ENCODE data around the gene PPP2R3A.
"Not testable (repeated sequence)": the region's sequence is repeated elsewhere in the genome, so short reads cannot be mapped to it uniquely, and the experiment has no call there.

PPP2R3A gene

DNA sequence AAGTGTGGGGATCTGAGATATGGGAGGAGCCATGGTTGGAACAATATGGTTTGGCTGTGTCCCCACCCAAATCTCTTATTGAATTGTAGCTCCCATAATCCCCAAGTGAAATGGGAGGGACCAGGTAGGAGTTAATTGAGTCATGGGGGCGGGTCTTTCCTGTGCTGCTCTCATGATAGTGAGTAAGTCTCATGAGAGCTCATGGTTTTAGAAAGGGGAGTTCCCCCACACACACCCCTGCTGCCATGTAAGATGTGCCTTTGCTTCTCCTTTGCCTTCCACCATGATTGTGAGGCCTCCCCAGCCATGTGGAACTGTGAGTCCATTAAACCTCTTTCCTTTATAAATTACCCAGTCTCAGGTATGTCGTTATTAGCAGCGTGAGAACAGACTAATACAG, 119.5 kb downstream of the PPP2R3A start:
- not testable (repeated sequence) for H3K4me3 ChIP-seq (ENCODE audit: low read depth, low read length); H2AFZ ChIP-seq (ENCODE audit: low read length, unreplicated experiment); H3K27me3 ChIP-seq (ENCODE audit: insufficient read depth, low read length); H3K27ac ChIP-seq (ENCODE audit: low read depth, low read length); H3K4me1 ChIP-seq (ENCODE audit: control insufficient read depth, insufficient read depth, low read length, unreplicated experiment); H3K79me2 ChIP-seq (ENCODE audit: control insufficient read depth, insufficient read depth, low read length, unreplicated experiment)
- H3K36me3 ChIP-seq (ENCODE audit: insufficient read depth, low read length), result peaks cover 19% of the 10 kb centered on the region; the same call in 1 of the 2 replicates

DNA sequence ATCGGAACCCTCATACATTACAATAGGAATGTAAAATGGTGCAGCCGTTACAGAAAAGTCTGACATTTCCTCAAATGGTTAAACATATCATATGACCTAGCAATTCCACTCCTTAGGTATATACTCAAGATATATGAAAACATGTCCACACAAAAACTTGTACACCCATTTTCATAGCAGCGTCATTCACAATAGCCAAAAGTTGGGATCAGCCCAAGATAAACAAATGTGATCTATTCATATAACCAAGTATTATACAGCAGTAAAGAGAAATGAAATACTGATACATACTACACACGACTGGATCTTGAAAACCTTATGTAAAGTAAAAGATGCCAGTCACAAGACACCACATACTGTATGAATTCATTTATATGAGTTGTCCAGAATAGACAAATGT, 128.2 kb downstream of the PPP2R3A start:
- H3K4me3 ChIP-seq (ENCODE audit: low read depth, low read length), result no peak overlapping the region
- no peak overlapping the region for H2AFZ ChIP-seq (ENCODE audit: low read length, unreplicated experiment)
- H3K79me2 ChIP-seq (ENCODE audit: control insufficient read depth, insufficient read depth, low read length, unreplicated experiment), result no peaks in the 10 kb centered on the region
- no peaks in the 10 kb centered on the region for H3K27me3 ChIP-seq (ENCODE audit: insufficient read depth, low read length)
- H3K36me3 ChIP-seq (ENCODE audit: insufficient read depth, low read length), result peaks cover 26% of the 10 kb centered on the region
- H3K27ac ChIP-seq (ENCODE audit: low read depth, low read length), result no peak overlapping the region
- no peaks in the 10 kb centered on the region for H3K4me1 ChIP-seq (ENCODE audit: control insufficient read depth, insufficient read depth, low read length, unreplicated experiment)

DNA sequence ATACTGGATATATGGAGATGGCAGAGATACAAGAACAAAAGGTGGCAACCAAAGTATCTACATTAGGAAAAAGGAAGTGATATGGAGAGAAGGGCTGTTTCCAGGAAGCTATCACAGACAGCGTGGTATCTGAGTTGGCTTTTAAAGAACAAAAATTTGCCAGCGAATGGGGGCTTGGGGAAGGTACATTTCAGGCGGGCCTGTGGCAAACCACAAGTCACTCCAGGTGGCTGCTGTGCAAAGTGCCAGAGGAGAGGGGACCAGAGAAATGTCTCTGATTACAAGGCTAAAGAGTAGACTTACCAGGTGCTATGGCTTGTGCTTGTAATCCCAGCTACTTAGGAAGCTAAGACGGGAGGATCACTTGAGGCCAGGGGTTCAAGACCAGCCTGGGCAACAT, 139.5 kb downstream of the PPP2R3A start:
- Histone ChIP-seq H2AFZ (ENCODE audit: low read length, unreplicated experiment) (no peak overlapping the region), H3K4me1 (ENCODE audit: control insufficient read depth, insufficient read depth, low read length, unreplicated experiment) (no peaks in the 10 kb centered on the region), H3K36me3 (ENCODE audit: insufficient read depth, low read length) (peaks cover 14% of the 10 kb centered on the region; the same call in 1 of the 2 replicates), H3K79me2 (ENCODE audit: control insufficient read depth, insufficient read depth, low read length, unreplicated experiment) (no peaks in the 10 kb centered on the region), H3K27ac (ENCODE audit: low read depth, low read length) (no peak overlapping the region), H3K27me3 (ENCODE audit: insufficient read depth, low read length) (no peaks in the 10 kb centered on the region), H3K4me3 (ENCODE audit: low read depth, low read length) (no peak overlapping the region)

DNA sequence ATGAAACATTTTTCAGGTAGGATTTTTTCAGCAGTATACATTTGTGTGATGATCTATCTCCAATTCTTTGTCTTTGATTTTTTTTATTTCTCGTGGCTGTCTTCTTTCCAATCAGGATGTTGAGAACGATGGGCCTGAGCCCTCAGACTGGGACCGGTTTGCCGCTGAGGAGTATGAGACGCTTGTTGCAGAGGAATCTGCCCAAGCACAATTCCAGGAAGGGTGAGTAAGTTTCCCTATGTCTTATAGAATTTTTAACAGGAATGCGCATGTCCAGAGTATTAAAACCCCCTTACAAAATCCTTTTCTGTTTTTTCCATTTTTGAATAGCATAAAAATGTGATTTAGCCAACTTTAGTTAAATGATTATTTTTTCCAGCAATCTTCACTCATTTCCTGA, 140.6 kb downstream of the PPP2R3A start:
- H3K27me3 ChIP-seq (ENCODE audit: insufficient read depth, low read length), result no peaks in the 10 kb centered on the region
- H2AFZ ChIP-seq (ENCODE audit: low read length, unreplicated experiment), result no peak overlapping the region
- peaks cover 14% of the 10 kb centered on the region; the same call in 1 of the 2 replicates for H3K36me3 ChIP-seq (ENCODE audit: insufficient read depth, low read length)
- no peaks in the 10 kb centered on the region for H3K4me1 ChIP-seq (ENCODE audit: control insufficient read depth, insufficient read depth, low read length, unreplicated experiment)
- no peak overlapping the region for H3K4me3 ChIP-seq (ENCODE audit: low read depth, low read length)
- no peaks in the 10 kb centered on the region for H3K79me2 ChIP-seq (ENCODE audit: control insufficient read depth, insufficient read depth, low read length, unreplicated experiment)
- no peak overlapping the region for H3K27ac ChIP-seq (ENCODE audit: low read depth, low read length)

DNA sequence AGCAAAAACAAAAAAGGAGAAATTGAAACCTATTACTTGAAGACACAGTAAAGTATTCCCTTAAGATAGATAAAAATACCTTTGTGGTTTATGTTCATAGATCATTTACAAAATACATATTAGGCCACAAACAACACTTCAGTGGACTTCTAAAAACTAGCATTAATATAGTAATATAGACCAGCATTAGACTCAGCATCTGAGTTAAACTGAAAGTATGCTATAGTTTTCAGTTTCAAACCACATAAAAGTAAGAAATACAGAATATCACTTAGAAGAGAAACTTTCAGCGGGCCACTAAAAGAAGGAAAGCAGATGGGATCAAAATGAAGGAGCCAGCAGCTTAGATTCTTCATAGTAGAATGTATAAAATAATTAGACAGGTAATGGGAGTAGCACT, 144.0 kb downstream of the PPP2R3A start:
- no peak overlapping the region for H3K4me3 ChIP-seq (ENCODE audit: low read depth, low read length)
- H3K36me3 ChIP-seq (ENCODE audit: insufficient read depth, low read length), result peaks cover 21% of the 10 kb centered on the region; the same call in 1 of the 2 replicates
- H3K27me3 ChIP-seq (ENCODE audit: insufficient read depth, low read length), result no peaks in the 10 kb centered on the region
- H3K79me2 ChIP-seq (ENCODE audit: control insufficient read depth, insufficient read depth, low read length, unreplicated experiment), result no peaks in the 10 kb centered on the region
- H3K4me1 ChIP-seq (ENCODE audit: control insufficient read depth, insufficient read depth, low read length, unreplicated experiment), result no peaks in the 10 kb centered on the region
- H3K27ac ChIP-seq (ENCODE audit: low read depth, low read length), result no peak overlapping the region
- H2AFZ ChIP-seq (ENCODE audit: low read length, unreplicated experiment), result no peak overlapping the region

DNA sequence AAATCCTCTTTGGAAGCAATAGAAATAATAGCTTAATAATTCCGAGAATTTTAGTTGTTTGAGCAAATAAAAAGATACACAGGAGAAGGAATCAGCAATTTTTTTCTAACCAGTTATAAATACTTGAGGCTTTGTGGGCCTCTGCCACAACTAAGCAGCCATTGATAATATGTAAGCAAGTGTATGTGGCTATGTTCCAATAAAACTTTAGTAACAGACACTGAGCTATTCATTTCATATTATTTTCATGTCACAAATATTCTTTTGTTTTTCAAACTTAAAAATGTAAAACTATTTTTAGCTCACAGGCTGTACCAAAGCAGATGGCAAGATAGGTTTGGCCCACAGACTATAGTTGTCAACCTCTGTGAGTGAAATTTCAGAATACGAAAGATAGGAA, 145.0 kb downstream of the PPP2R3A start:
- H3K4me3 ChIP-seq (ENCODE audit: low read depth, low read length), result no peak overlapping the region
- H2AFZ ChIP-seq (ENCODE audit: low read length, unreplicated experiment), result no peak overlapping the region
- H3K27ac ChIP-seq (ENCODE audit: low read depth, low read length), result no peak overlapping the region
- peaks cover 21% of the 10 kb centered on the region; the same call in 1 of the 2 replicates for H3K36me3 ChIP-seq (ENCODE audit: insufficient read depth, low read length)
- H3K79me2 ChIP-seq (ENCODE audit: control insufficient read depth, insufficient read depth, low read length, unreplicated experiment), result no peaks in the 10 kb centered on the region
- H3K4me1 ChIP-seq (ENCODE audit: control insufficient read depth, insufficient read depth, low read length, unreplicated experiment), result no peaks in the 10 kb centered on the region
- H3K27me3 ChIP-seq (ENCODE audit: insufficient read depth, low read length), result no peaks in the 10 kb centered on the region

DNA sequence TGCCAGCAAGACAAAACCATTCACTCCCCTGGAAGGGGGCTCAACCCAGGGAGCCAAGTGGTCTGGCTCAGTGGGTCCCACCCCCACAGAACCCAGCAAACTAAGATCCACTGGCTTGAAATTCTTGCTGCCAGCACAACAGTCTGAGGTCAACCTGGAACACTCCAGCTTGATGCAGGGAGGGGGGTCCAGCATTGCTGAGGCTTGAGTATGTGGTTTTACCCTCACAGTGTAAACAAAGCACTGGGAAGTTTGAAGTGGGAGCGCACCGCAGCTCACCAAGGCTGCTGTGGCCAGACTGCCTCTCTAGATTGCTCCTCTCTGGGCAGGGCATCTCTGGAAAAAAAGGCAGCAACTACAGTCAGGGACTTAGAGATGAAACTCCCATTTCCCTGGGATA, 148.9 kb downstream of the PPP2R3A start:
- Histone ChIP-seq H3K4me3 (ENCODE audit: low read depth, low read length) (no peak overlapping the region), H2AFZ (ENCODE audit: low read length, unreplicated experiment) (no peak overlapping the region), H3K27ac (ENCODE audit: low read depth, low read length) (no peak overlapping the region)

DNA sequence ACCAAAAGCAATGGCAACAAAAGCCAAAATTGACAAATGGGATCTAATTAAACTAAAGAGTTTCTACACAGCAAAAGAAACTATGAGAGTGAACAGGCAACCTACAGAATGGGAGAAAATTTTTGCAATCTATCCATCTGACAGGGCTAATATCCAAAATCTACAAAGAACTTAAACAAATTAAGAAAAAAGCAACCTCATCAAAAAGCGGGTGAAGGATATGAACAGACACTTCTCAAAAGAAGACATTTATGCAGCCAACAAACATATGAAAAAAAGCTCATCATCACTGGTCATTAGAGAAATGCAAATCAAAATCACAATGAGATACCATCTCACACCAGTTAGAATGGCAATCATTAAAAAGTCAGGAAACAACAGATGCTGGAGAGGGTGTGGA, 153.8 kb downstream of the PPP2R3A start:
- H3K27me3 ChIP-seq (ENCODE audit: insufficient read depth, low read length); H3K4me3 ChIP-seq (ENCODE audit: low read depth, low read length); H3K4me1 ChIP-seq (ENCODE audit: control insufficient read depth, insufficient read depth, low read length, unreplicated experiment); H3K79me2 ChIP-seq (ENCODE audit: control insufficient read depth, insufficient read depth, low read length, unreplicated experiment); H3K36me3 ChIP-seq (ENCODE audit: insufficient read depth, low read length); H3K27ac ChIP-seq (ENCODE audit: low read depth, low read length); H2AFZ ChIP-seq (ENCODE audit: low read length, unreplicated experiment): not testable (repeated sequence)

More for the DNA sequence above, 148.9 kb downstream of the PPP2R3A start:
- Histone ChIP-seq H3K4me1 (ENCODE audit: control insufficient read depth, insufficient read depth, low read length, unreplicated experiment) (no peaks in the 10 kb centered on the region), H3K27me3 (ENCODE audit: insufficient read depth, low read length) (no peaks in the 10 kb centered on the region), H3K79me2 (ENCODE audit: control insufficient read depth, insufficient read depth, low read length, unreplicated experiment) (no peaks in the 10 kb centered on the region), H3K36me3 (ENCODE audit: insufficient read depth, low read length) (peaks cover 9% of the 10 kb centered on the region; the same call in 1 of the 2 replicates)

DNA sequence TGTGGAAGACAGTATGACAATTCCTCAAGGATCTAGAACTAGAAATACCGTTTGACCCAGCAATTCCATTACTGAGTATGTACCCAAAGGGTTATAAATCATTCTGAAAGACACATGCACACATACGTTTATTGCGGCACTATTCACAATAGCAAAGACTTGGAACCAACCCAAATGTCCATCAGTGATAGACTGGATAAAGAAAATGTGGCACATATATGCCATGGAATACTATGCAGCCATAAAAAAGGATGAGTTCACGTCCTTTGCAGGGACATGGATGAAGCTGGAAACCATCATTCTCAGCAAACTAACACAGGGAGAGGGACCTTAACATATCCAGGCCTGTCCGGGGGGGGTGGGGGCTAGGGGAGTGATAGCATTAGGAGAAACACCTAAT, 154.3 kb downstream of the PPP2R3A start:
- not testable (repeated sequence) for H3K79me2 ChIP-seq (ENCODE audit: control insufficient read depth, insufficient read depth, low read length, unreplicated experiment); H3K36me3 ChIP-seq (ENCODE audit: insufficient read depth, low read length); H3K4me3 ChIP-seq (ENCODE audit: low read depth, low read length); H2AFZ ChIP-seq (ENCODE audit: low read length, unreplicated experiment); H3K27ac ChIP-seq (ENCODE audit: low read depth, low read length); H3K4me1 ChIP-seq (ENCODE audit: control insufficient read depth, insufficient read depth, low read length, unreplicated experiment); H3K27me3 ChIP-seq (ENCODE audit: insufficient read depth, low read length)

DNA sequence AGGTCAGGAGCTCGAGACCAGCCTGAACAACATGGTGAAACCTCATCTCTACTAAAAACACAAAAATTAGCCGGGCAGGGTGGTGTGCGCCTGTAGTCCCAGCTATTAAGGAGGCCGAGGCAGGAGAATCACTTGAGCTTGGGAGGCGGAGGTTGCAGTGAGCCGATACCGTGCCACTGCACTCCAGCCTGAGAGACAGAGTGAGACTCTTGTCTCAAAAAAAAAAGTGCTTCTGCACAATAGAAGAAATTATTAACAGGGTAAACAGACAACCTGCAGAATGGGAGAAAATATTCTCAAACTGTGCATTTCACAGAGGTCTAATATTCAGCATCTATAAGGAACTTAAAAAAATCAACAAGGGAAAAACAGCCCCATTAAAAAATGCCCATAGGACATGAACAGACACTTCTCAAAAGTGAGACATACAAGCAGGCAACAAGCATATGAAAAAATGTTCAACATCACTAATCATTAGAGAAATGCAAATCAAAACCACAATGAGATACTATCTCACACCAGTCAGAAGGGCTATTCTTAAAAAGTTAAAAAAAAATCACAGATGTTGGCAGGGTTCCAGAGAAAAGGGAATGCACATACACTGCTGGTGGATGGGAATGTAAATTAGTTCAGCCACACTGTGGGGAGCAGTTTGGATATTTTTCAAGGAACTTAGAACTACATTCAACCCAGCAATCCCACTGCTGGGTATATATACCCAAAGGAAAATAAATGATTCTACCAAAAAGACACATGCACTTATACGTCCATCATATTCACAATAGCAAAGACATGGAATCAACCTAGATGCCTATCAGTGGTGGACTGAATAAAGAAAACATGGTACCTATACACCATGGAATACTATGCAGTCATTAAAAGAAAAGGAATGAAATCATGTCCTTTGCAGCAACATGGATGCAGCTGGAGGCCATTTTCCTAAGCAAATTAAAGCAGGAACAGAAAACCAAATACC, 155.1 kb downstream of the PPP2R3A start:
- H3K36me3 ChIP-seq (ENCODE audit: insufficient read depth, low read length), result no peaks in the 10 kb centered on the region
- H3K4me1 ChIP-seq (ENCODE audit: control insufficient read depth, insufficient read depth, low read length, unreplicated experiment), result no peaks in the 10 kb centered on the region
- H2AFZ ChIP-seq (ENCODE audit: low read length, unreplicated experiment), result no peak overlapping the region
- H3K79me2 ChIP-seq (ENCODE audit: control insufficient read depth, insufficient read depth, low read length, unreplicated experiment), result no peaks in the 10 kb centered on the region
- H3K4me3 ChIP-seq (ENCODE audit: low read depth, low read length), result no peak overlapping the region
- H3K27ac ChIP-seq (ENCODE audit: low read depth, low read length), result no peak overlapping the region
- H3K27me3 ChIP-seq (ENCODE audit: insufficient read depth, low read length), result no peaks in the 10 kb centered on the region

DNA sequence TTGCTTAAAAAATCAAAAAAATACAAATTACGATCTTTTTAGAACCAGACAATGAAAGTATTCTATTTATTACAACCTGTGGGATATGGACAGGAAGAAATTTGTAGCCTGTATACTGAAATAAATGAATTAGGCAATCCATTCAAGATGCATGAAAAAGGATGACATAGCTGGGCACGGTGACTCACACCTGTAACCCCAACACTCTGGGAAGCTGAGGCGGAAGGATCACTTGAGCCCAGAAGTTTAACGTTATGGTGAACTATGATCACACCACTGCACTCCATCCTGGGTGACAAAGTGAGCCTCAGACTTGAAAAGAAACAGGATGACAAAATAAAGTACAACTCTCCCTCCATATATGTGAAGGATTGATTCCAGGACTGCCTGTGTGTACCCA, 156.5 kb downstream of the PPP2R3A start:
- Histone ChIP-seq H2AFZ (ENCODE audit: low read length, unreplicated experiment) (no peak overlapping the region), H3K36me3 (ENCODE audit: insufficient read depth, low read length) (no peaks in the 10 kb centered on the region), H3K4me1 (ENCODE audit: control insufficient read depth, insufficient read depth, low read length, unreplicated experiment) (no peaks in the 10 kb centered on the region), H3K27me3 (ENCODE audit: insufficient read depth, low read length) (no peaks in the 10 kb centered on the region), H3K27ac (ENCODE audit: low read depth, low read length) (no peak overlapping the region), H3K79me2 (ENCODE audit: control insufficient read depth, insufficient read depth, low read length, unreplicated experiment) (no peaks in the 10 kb centered on the region), H3K4me3 (ENCODE audit: low read depth, low read length) (no peak overlapping the region)
